Epithelial cell of esophagus (primary cell): ENCODE measurements around the gene TTLL10.
A peak's percentile ranks its signal among the peaks of the same experiment; 100 is the strongest.

ENCODE experiments used
- DNase-seq: peaks from one replicate; pipeline ENCODE4 v3.0.0; 2010; ENCODE audit warnings: low read depth
- H3K4me3 ChIP-seq: 2 replicates; pipeline ENCODE4 v1.5.1; 2011; ENCODE audit warnings: mild to moderate bottlenecking, low read length, control low read depth
- TF ChIP-seq, protein P1 (sequence below): IDR thresholded peaks from 2 replicates; pipeline ENCODE4 v1.5.1; 2011; ENCODE audit warnings: low read depth, mild to moderate bottlenecking, low read length, control low read depth, inconsistent platforms; ENCODE audit not compliant: insufficient read depth; ENCODE audit errors: missing control alignments

TTLL10 gene

GRCh38 chr1:1244192-1244811 lies 70.6 kb downstream of the TTLL10 start:
- DNase-seq, result no peak
- H3K4me3 ChIP-seq, result no peak overlapping the region
- TF ChIP-seq, protein P1, sequence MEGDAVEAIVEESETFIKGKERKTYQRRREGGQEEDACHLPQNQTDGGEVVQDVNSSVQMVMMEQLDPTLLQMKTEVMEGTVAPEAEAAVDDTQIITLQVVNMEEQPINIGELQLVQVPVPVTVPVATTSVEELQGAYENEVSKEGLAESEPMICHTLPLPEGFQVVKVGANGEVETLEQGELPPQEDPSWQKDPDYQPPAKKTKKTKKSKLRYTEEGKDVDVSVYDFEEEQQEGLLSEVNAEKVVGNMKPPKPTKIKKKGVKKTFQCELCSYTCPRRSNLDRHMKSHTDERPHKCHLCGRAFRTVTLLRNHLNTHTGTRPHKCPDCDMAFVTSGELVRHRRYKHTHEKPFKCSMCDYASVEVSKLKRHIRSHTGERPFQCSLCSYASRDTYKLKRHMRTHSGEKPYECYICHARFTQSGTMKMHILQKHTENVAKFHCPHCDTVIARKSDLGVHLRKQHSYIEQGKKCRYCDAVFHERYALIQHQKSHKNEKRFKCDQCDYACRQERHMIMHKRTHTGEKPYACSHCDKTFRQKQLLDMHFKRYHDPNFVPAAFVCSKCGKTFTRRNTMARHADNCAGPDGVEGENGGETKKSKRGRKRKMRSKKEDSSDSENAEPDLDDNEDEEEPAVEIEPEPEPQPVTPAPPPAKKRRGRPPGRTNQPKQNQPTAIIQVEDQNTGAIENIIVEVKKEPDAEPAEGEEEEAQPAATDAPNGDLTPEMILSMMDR, result no peak

DNA sequence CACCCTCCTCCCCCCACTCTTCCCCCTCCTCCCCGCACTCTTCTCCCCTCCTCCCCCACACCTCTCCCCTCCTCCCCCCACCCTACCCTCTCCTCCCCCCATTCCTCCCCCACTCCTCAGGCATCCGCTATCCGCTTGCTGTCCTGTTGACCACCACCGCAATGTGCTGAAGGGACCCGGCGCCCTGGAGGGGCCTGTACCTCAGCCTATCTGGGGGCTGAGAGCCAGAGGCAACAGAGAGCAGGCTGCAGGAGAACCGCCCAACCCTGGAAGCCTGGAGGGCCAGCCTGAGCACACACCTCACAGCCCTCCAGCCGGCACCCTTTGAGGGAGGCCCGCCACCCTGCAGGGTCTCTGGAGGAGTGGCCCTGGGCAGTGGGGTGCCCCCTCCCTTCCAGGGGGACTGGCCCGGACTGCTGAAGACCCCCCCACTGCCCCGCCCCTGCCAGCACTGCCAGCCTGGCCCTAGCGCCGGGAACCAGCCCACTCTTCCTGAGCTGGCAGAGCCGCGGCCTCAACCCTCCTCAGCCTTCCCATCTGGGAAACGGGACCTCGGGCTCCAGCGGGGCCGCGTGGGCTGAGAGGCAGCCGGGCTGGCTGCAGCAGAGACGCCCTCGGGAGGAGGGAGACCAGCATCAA lies 71.6 kb downstream of the TTLL10 start:
- TF ChIP-seq, protein P1, result no peak
- no peak overlapping the region for H3K4me3 ChIP-seq
- DNase-seq, result no peak

DNA sequence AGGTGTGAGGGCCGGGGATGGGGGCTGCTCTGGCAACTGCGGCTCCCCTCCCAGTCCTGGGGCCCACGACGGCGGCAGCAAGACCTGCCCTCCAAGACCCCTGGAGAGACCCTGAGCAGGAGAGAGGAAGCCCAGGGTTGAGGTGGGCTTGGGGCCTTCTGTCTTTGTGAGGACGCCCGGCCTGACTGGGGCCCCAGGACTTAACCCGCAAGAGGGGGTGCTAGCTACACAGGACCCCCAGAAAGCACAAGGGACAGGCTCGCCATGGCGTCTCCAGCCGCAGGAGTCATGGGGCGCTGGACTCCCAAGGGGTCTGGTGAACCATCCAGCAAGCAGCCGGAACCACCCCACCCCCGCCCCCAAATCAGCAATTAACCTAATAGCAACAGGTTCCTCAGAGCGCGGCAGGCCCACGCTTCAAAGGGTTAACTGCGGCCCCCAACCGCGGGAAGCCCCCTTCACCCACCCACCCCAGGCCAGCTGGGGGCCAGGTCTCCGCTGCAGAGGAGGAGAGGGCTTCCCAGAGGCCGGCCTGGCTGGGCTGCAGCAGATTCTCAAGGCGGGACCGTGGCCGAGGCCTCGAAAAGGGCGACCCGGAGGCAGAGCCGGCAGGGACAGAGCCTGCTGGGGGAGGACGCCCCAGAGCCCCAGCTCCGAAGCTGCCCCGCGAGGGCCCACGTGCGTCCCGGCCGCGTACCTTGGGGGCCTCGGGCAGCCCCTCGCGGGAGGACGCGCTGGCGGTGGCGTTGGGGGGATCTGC lies 72.3 kb downstream of the TTLL10 start:
- no peak for DNase-seq
- TF ChIP-seq, protein P1, result no peak
- H3K4me3 ChIP-seq, result no peak overlapping the region

DNA sequence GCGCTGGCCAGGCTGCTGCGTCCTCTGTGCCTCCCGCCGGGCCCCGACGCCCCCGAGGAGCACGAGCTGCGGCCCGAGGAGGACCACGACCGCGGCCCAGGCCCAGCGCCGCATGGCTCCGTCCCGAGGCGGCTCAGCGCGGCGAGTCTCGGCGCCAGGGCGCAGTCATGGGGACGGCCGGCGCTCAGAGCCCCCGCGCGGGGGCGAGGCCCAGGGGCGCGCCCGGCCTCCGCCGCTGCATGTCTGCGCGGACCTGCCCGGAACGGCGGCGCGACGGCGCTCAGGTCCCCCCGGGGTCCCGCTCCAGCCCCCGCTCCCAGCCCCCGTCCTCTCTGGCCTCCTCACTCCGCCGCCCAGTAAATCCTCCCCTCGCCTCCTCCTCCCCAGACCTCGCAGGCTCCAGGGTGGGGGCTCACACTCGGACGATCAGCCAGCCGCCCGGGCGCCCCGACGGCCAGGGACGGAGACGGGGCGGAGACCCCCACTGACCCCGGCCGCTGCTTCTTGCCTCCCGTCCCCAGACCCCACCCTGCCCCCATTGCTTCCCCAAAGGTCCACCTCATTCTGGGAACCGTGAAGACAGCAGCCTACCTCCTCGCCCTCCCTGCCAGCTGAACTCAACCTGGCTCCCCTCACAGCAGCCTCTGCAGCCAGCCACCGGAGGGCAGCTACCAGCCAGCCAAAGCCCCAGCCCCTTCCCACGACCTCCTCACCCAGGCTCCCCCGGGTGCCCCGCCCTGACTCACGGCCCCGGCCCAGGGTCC lies 73.1 kb downstream of the TTLL10 start, which contains the start of gene C1QTNF12:
Gene C1QTNF12, minus strand, starts transcription at position 146 of the 764 bp plus-strand sequence. Its CDS starts 32 bp downstream, at position 114.
- TF ChIP-seq, protein P1, result no peak
- peak; percentile 27 for DNase-seq
- H3K4me3 ChIP-seq, result no peak within 1 kb of the TSS

DNA sequence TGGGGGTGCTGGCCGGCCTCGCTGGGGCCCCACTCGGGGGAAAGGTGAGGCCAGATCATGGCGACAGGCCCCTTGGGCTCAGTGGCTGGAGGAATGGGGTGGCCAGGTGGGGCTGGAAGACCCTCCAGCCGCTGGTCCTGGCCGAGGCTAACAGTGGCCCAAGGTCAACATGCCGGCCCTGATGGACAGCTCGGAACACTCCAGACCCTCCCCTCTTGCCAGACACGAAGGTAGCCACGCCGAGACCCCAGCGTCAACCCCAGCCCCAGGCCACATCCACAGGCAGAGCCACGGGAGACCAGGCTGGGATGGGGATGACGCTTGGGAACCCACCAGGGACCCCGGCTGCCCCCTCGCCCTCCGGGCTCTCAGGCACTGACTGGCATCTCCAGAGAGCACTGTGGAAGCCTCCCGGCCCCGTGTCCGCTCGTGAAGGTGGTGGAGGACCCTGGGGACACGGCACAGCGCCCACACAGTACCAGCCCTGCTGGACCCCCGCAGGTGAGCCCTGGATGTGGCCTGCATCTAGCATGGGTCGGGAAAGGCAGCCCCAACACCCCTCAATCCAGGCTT lies 73.7 kb downstream of the TTLL10 start:
- no peak for DNase-seq
- TF ChIP-seq, protein P1, result no peak
- no peak overlapping the region for H3K4me3 ChIP-seq
